ENCODE measurements around the gene PTPRF.

PTPRF gene

DNA sequence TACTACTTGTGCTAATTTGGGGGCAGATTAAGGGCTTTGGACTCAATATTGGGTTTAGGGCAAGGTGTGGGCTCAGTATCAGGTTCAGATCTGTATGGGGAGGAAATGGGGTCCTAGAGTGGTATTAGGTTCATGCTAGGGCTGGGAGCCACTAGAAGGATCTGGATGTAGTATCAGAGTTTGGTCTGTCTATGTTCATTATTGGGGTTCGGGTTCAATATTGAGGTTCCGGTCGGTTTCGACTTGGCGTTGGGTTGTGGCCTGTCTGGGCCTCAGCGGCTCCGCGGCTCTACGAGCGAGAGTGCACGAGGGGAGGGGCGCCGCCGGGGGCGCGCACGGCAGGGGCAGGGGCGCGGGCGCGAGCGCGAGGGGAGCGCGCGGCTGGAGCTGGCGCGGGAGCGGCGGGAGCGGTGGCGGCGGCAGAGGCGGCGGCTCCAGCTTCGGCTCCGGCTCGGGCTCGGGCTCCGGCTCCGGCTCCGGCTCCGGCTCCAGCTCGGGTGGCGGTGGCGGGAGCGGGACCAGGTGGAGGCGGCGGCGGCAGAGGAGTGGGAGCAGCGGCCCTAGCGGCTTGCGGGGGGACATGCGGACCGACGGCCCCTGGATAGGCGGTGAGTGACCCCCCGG, at the start of gene PTPRF:
TSS of gene PTPRF (plus strand) at position 401 of the 624 bp plus-strand sequence. CDS start 14,193 bp downstream, outside the sequence.
- H3K4me3 ChIP-seq (ENCODE audit: low read depth, low read length), result no peak within 1 kb of the TSS
- DNase-seq (ENCODE audit: low read depth), result peak; percentile 21
- TF ChIP-seq CTCF (IDR thresholded peaks at IDR 0.05; ENCODE audit: low read depth, low read length), result no peak
- no peak for TF ChIP-seq POLR2A (IDR thresholded peaks at IDR 0.05; ENCODE audit: extremely low read depth, insufficient read length)
- no peak for TF ChIP-seq MYC (IDR thresholded peaks at IDR 0.05; ENCODE audit: low read depth, low read length)
- TF ChIP-seq, protein P1, sequence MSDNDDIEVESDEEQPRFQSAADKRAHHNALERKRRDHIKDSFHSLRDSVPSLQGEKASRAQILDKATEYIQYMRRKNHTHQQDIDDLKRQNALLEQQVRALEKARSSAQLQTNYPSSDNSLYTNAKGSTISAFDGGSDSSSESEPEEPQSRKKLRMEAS (IDR thresholded peaks at IDR 0.05; ENCODE audit: low read depth, low read length), result no peak

DNA sequence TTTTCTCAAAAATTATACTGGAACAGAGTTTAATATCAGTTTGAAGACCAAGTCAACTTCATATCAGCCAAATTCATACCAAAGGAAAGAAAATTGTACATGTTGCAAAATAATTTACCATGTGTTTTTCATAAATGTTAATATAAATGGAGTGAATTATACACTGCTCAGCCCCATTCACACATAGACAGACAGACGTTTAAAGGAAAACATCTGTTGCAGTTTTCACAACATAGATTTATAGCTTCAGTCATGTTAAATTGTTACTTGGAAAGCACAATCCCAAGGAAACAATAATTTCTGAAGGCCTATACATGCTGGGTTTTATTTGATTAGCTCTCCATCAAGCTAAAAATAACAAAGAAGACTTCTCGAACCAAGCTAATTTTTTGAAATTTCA, 49.2 kb upstream of the PTPRF start:
- TF ChIP-seq CTCF (IDR thresholded peaks at IDR 0.05; ENCODE audit: low read depth, low read length), result no peak
- TF ChIP-seq POLR2A (IDR thresholded peaks at IDR 0.05; ENCODE audit: extremely low read depth, insufficient read length), result no peak
- TF ChIP-seq, protein P1 (IDR thresholded peaks at IDR 0.05; ENCODE audit: low read depth, low read length), result no peak
- TF ChIP-seq MYC (IDR thresholded peaks at IDR 0.05; ENCODE audit: low read depth, low read length), result no peak
- H3K4me3 ChIP-seq (ENCODE audit: low read depth, low read length), result no peak overlapping the region
- no peak for DNase-seq (ENCODE audit: low read depth)

- TF ChIP-seq MYC (IDR thresholded peaks at IDR 0.05; ENCODE audit: low read depth, low read length) (no peak), POLR2A (IDR thresholded peaks at IDR 0.05; ENCODE audit: extremely low read depth, insufficient read length) (no peak), CTCF (IDR thresholded peaks at IDR 0.05; ENCODE audit: low read depth, low read length) (no peak)
- DNase-seq (ENCODE audit: low read depth), result no peak
- H3K4me3 ChIP-seq (ENCODE audit: low read depth, low read length), result no peak overlapping the region
Measured at GRCh38 chr1:43482215-43482614, 48.5 kb upstream of the PTPRF start.

DNA sequence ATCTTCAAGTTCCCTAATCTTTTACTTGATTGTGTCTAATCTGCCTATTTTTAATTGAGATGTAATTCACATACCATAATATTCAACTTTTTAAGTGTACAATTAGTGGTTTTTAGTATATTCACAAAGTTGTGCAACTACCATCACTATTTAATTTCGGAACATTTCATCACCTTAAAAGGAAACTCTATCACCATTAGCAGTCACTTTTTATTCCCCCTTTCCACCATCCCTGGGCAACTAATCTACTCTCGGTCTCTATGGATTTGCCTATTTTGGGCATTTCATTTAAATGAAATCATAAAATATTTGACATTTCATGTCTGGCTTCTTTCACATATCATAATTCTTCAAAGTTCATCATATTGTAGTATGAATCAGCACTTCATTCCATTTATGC, 46.3 kb upstream of the PTPRF start:
- TF ChIP-seq CTCF (IDR thresholded peaks at IDR 0.05; ENCODE audit: low read depth, low read length), result no peak
- TF ChIP-seq, protein P1 (IDR thresholded peaks at IDR 0.05; ENCODE audit: low read depth, low read length), result no peak
- no peak for TF ChIP-seq POLR2A (IDR thresholded peaks at IDR 0.05; ENCODE audit: extremely low read depth, insufficient read length)
- no peak for TF ChIP-seq MYC (IDR thresholded peaks at IDR 0.05; ENCODE audit: low read depth, low read length)
- DNase-seq (ENCODE audit: low read depth), result no peak
- H3K4me3 ChIP-seq (ENCODE audit: low read depth, low read length), result no peak overlapping the region

DNA sequence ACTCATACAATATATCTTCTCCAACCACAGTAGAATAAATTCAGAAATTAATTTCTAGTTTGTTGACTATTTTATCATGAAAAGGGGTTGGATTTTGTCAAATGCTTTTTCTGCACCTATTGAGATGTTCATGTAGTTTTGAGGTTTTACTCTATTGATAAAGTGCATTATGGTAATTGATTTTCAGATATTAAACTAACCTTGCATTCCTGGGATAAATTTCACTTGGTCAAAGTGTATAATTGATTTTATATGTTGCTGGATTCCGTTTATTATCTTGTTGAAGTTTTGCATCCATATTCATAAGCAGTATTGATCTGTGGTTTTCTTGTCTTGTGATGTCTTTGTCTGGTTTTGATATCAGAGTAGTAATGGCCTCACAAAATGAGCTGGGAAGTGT, 42.5 kb upstream of the PTPRF start:
- TF ChIP-seq MYC (IDR thresholded peaks at IDR 0.05; ENCODE audit: low read depth, low read length), result no peak
- DNase-seq (ENCODE audit: low read depth), result no peak
- H3K4me3 ChIP-seq (ENCODE audit: low read depth, low read length), result no peak overlapping the region

- H3K4me3 ChIP-seq (ENCODE audit: low read depth, low read length), result no peak overlapping the region
- no peak for DNase-seq (ENCODE audit: low read depth)
- TF ChIP-seq POLR2A (IDR thresholded peaks at IDR 0.05; ENCODE audit: extremely low read depth, insufficient read length) (no peak), CTCF (IDR thresholded peaks at IDR 0.05; ENCODE audit: low read depth, low read length) (no peak), MYC (IDR thresholded peaks at IDR 0.05; ENCODE audit: low read depth, low read length) (no peak)
- TF ChIP-seq, protein P1 (IDR thresholded peaks at IDR 0.05; ENCODE audit: low read depth, low read length), result no peak
Measured at GRCh38 chr1:43491061-43491460, 39.6 kb upstream of the PTPRF start.
